Loucy (cell line): ENCODE data around the gene HAL.

Experiments
- CTCF ChIP-seq: fragments of 200-600 bp; sonication (generic); conservative IDR thresholded peaks from 2 replicates; pipeline ENCODE4 v1.5.1; 2014; ENCODE audit warnings: mild to moderate bottlenecking, antibody characterized with exemption, low read length
- EZH2phosphoT487 ChIP-seq: fragments of 200-600 bp; IDR thresholded peaks from 2 replicates; pipeline ENCODE4 v1.6.1; 2018; ENCODE audit warnings: antibody characterized with exemption, mild to moderate bottlenecking, moderate library complexity, borderline replicate concordance

GRCh38 chr12:95967301-95967700 is 28.8 kb downstream of the HAL start:
- no peak for TF ChIP-seq CTCF
- no peak for TF ChIP-seq EZH2phosphoT487
